Putamen (tissue), 1 donor: ENCODE measurements around the gene HCRT.
A peak's percentile ranks its signal among the peaks of the same experiment; 100 is the strongest.
"Not testable (repeated sequence)": the region's sequence is repeated elsewhere in the genome, so short reads cannot be mapped to it uniquely, and the experiment has no call there.

Experiments used
- DNase-seq: peaks from one replicate; pipeline ENCODE4 v3.0.0-alpha.2; 2016; ENCODE audit warnings: low spot score

Gene HCRT

DNA sequence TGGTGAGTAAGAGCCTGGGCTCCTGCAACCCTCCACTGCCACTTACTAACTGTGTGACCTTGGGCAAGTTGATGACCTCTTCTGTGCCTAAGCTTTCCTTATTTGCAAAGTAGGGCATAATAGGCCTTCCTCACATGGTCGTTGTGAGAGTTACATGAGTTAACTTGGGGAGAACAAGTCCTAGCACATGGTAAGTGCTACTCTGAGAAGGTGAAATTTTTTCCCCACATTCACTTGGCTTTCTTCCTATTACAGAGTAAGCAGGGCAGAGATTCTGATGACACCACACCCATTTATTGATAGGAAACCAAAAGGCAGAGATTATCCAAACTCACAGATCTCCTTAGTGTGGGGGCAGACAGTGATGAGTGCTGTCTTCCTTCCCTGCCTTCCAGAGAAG lies 5.9 kb downstream of the HCRT start:
- DNase-seq: no peak

DNA sequence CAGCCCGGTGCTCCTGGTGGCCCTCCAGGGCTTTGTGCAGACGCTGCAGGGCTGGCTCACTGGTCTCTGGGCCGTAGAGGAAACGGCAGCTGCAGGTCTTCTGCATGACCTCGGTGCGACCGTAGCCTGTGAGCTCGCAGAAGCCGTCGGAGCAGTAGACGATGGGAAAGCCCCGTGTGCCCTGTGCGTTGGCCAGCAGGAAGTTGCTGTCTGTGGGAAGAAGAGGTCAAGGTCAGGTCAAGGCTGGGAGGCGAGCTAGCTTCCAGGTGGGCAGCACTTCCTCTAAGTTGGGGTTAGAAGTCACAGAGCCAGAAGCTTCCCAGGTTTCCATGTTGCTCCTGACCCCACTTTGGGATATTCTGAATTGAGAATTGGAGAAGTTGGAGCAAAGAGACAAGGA lies 6.4 kb downstream of the HCRT start:
- DNase-seq: no peak

GRCh38 chr17:42177684-42178083 lies 7.6 kb downstream of the HCRT start:
- no peak for DNase-seq

- peak; percentile 75 for DNase-seq
Observed at GRCh38 chr17:42174126-42174783, 11.0 kb downstream of the HCRT start.

DNA sequence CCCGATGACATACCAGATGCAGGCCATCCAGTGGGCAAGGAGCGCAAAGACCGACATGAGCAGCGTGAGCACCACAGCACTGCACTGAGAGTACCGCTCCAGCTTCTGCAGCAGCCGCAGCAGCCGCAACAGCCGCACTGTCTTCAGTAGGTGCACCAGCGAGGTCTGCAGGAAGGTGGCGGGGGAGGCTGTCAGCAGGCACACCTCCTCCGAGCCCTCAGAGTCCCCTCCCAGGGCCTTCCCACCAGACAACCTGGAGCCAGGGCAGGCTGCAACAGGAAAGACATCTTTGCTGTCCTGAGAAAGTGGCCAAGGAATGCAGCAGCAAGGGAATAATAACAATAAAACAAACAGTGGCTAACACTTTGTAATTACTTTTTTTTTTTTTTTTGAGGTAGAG lies 13.4 kb downstream of the HCRT start:
- DNase-seq: peak; percentile 60

DNA sequence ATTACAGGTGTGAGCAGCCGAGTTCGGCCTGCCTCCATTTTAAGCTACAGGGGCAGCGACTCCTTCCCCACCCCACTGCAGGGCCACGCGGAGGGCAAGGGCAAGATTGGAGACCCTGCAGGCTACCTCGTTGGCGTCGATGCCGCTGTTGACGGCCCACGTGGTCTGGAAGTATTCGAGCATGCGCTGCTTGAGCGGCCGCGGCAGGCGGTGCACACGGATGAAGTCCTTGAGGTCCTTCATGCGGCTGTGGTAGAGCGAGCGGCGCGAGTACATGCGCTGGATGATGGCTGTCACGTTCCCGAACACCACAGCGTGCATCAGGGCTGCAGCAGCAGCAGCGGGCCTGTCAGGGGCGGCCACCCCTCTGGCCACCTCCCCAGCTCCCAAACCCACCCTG lies 15.9 kb downstream of the HCRT start:
- no peak for DNase-seq

DNA sequence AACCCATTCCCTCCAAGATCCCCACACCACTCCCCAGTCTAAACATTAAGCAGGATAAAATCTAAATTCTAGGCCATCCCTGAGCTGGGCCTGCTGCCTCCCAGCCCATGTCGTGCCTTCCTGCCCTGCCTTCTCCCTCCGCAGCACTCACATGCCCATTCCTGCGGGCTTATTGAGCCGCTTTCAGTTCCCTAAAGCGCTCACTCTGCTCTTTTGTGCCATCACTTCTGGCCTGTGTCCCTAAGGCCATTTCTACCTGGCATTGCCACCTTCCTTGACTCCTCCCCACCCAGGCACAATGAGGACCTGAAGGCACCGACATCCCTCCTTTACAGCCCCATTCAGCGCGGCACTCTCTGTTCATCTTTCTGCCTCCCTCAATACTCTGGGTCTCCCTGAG lies 17.4 kb downstream of the HCRT start:
- no peak for DNase-seq

GRCh38 chr17:42166196-42166763 lies 19.0 kb downstream of the HCRT start:
- DNase-seq: no peak

- DNase-seq: no peak
Observed at GRCh38 chr17:42165751-42166150, 19.5 kb downstream of the HCRT start.

DNA sequence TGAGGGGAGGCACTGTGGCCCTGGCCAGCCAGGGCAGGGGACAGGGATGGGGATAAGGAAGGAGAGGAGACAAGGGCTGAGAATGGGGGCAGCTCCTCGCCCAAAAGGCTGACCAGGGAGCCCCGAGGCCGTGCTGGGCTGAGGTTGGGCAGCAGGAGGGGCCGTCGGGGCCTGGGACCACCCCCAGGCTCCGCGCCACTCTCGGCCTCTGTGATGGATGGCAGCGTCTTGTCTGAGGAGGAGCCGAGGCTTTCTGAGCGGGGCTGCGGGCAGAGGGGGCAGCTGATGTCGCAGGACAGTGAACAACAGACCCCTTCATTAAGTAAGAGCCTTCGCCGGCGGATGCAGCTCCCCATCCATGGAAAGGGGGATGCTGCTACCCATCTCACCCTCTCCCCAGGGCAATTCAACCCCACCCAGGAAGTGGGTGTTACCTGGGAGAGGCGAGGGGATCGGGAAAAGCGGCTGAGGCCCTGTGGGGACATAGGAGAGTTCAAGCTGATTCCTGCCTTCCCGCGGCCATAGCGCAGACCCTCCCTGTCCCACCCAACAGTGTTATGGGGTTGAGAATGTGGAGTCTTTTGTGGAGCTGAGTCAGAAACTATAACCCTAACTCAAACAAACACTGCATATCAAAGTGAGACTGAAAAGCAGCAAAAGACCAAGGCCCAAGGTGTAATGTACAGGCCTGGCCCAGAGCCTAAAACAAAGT lies 21.4 kb downstream of the HCRT start:
- no peak for DNase-seq

GRCh38 chr17:42163113-42163512 lies 22.1 kb downstream of the HCRT start:
- DNase-seq: no peak

- DNase-seq: no peak
Observed at GRCh38 chr17:42160531-42160910, 24.7 kb downstream of the HCRT start.

DNA sequence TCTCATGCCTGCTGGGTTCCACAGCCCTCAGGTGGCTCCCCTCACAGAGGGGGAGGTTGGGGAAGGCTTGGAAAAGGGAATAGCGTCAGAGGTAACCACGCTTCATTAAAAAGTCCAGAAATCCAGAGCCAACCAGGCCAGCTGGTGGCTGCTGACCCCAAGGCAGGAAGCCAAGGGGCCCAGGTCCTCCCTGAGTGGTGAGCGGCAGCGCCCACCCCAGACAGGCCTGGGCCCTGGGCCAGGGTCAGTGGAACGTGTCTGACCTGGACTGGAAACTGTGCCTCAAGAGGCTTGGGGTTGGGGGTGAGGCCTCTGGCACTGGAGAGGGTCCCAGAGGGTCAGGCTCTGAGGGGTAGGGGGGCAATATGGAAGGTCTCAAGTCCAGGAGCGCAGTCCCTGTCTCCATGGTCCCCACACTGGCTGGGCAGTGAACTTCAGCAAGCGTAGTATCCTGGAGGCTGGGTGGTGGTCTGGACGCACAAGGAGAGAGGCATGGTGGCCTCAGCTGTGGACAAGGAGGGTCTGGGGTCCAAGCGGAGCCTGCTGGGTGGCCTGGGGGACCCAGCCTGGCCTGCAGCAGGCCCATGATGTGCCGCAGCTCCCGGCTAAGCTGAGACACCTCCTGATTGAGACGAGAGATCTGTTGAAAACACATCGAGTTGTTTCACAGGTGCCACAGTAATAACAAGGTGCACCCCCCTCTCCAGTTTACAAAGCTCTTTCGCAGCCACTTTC lies 25.3 kb downstream of the HCRT start:
- no peak for DNase-seq

DNA sequence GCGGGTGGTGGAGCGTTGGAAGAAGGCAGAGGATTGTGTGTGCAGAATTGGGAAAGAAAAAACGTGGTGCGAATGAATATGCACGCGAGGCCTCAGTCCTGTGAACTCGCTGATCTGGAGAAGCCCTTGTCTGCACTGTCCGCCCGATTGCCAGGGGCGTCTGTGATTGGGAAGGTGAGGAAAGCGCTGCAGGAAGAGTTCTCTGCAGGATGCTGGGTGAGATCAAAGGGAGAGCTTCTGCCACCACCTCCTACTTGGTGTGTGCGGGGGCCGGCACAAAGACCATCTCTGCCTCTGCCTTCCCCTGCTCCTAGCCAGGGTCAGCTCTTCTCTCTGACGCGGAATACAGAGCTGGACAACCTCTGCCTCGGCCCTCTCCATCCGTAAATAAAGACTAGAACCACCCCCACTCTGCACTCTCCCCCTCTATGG lies 29.6 kb downstream of the HCRT start:
- no peak for DNase-seq

DNA sequence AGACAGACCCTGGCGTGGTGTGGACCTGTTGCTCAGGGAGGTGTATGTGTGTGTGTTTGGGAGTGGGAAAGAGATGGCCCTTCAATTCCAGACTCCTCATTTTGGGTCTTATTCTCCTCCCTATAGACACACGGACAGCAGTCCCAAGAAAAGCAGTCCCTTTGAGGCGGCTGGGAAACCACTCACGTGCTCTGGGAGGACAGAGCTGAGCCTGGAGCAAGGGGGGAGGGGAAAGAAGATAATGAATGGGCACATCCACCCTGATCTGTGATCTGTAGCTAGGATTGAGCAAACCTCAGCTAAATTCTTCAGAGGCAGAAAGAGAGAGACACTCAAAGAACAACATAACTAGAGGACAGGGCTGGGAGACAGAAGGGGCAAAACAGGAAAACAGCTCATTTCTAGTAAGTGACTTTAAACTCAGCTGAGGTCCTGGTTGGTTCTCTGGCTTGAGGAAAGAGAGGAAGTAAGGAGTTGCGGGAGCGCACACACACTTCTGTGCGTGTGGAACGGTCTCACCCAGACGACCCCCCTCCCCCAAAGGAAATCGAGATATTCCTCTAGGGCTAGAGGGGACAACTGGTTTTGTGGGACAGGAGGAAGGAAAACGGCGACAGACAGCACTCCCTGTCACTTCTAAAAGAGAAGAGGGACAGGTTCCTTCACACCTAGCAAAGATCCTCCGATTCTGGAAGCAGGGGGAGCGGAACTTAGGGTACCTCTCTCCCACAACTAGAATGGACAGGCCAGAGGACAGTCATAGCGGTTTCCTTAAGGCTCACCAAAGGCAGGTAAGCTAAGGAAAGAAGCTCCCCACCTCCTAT lies 31.1 kb downstream of the HCRT start:
- no peak for DNase-seq

- no peak for DNase-seq
Observed at GRCh38 chr17:42146911-42147607, 38.2 kb downstream of the HCRT start.

DNA sequence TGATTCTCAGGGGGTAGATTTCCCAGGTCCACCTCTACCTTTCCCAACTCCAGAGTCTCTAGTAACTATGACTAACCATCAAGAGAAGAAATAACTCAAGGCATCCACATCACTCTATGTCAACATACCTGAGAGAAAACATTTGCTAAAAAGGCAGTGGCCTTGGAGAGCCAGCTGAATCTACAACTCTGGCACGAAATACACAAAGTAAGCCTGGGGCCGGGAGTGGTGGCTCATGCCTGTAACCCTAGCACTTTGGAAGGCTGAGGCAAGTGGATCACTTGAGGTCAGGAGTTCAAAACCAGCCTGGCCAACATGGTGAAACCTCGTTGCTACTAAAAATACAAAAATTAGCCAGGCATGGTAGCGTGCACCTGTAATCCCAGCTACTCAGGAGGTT lies 42.1 kb downstream of the HCRT start:
- DNase-seq: not testable (repeated sequence)

DNA sequence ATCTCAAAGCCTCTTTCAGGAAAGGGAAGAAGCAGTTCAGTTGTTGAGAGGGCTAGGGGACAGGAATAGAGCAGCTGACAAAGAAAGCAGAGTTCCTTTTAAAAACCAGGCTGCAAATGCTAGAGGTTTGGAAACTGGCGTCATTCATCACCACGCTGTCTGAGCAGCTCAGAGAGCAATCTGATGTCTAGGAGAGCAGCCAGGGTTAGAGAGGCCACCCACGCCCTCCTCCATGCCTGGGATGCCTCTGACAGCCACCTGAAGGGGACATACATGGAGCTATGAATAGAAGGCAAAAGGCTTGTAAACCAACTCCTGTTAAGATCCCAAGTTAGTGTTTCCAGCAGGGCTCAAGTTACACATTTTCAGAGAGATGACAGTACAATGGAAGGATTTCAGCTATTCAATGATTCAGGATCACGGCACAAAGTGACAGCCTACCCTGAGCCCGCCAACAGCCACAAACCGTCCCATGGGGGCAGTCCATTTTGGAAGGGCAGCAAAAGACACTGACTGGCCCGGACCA lies 42.8 kb downstream of the HCRT start:
- DNase-seq: peak; percentile 87

DNA sequence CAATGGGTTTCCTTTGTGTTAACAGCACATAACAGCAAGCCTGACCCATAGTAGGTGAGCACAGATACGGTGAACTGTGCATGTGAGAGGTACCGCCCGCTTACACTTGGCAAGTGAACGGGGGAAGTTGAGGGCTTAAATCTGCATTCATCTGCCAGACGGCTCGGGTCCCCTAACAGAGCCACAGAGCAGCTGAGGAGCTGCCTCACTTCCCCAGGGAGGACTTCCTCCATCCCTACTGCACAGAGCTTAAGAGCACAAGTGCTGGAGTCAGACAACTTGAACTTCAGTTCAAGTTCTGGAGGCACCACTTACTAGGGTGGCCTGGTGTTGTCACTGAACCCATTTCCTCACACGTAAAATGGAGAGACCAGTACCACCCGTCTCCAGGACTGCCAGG lies 43.9 kb downstream of the HCRT start:
- DNase-seq: no peak

DNA sequence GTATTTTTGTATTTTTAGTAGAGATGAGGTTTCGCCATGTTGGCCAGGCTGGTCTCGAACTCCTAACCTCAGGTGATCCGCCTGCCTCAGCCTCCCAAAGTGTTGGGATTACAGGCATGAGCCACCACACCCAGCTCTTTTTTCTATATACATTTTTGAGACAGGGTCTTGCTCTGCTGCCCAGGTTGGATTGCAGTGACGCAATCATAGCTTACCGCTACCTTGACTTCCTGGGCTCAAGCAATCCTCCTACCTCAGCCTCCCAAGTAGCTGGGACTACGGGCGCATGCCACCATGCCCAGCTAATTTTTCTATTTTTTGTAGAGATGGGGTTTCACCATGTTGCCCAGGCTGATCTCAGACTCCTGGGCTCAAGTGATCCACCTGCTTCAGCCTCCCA lies 44.6 kb downstream of the HCRT start:
- DNase-seq: not testable (repeated sequence)
